ENCODE data around the gene PLA2G2A.
A peak's percentile ranks its signal among the peaks of the same experiment; 100 is the strongest.
"Not testable (repeated sequence)": the region's sequence is repeated elsewhere in the genome, so short reads cannot be mapped to it uniquely, and the experiment has no call there.

PLA2G2A gene

GRCh38 chr1:19979494-19979977, at the start of gene PLA2G2A:
Gene PLA2G2A (minus strand): TSS chr1:19979618. CDS start chr1:19978773, 845 bp downstream.
- DNase-seq (ENCODE audit: low spot score): no peak

GRCh38 chr1:20028726-20029125, 49.3 kb upstream of the PLA2G2A start:
- DNase-seq (ENCODE audit: low spot score): no peak

GRCh38 chr1:20028125-20028524, 48.7 kb upstream of the PLA2G2A start:
- DNase-seq (ENCODE audit: low spot score): no peak

- DNase-seq (ENCODE audit: low spot score): no peak
Observed at GRCh38 chr1:20017741-20018140, 38.3 kb upstream of the PLA2G2A start.

GRCh38 chr1:20014153-20014552, 34.7 kb upstream of the PLA2G2A start:
- DNase-seq (ENCODE audit: low spot score): no peak

- no peak for DNase-seq (ENCODE audit: low spot score)
Observed at GRCh38 chr1:20010016-20010415, 30.6 kb upstream of the PLA2G2A start.

- DNase-seq (ENCODE audit: low spot score): no peak
Observed at GRCh38 chr1:20009212-20009611, 29.8 kb upstream of the PLA2G2A start.

GRCh38 chr1:20008391-20008841, 29.0 kb upstream of the PLA2G2A start:
- DNase-seq (ENCODE audit: low spot score): no peak

GRCh38 chr1:19998823-19999222, 19.4 kb upstream of the PLA2G2A start:
- not testable (repeated sequence) for DNase-seq (ENCODE audit: low spot score)

GRCh38 chr1:19990689-19991088, 11.3 kb upstream of the PLA2G2A start:
- no peak for DNase-seq (ENCODE audit: low spot score)

GRCh38 chr1:19990182-19990582, 10.8 kb upstream of the PLA2G2A start:
- not testable (repeated sequence) for DNase-seq (ENCODE audit: low spot score)

- no peak for DNase-seq (ENCODE audit: low spot score)
Observed at GRCh38 chr1:19988267-19989006, 9.0 kb upstream of the PLA2G2A start.

- DNase-seq (ENCODE audit: low spot score): no peak
Observed at GRCh38 chr1:19987719-19988118, 8.3 kb upstream of the PLA2G2A start.

GRCh38 chr1:19984409-19985016, 5.1 kb upstream of the PLA2G2A start:
- not testable (repeated sequence) for DNase-seq (ENCODE audit: low spot score)

- peak; percentile 56 for DNase-seq (ENCODE audit: low spot score)
Observed at GRCh38 chr1:19981507-19982312, 2.3 kb upstream of the PLA2G2A start.

GRCh38 chr1:19981170-19981506, 1.7 kb upstream of the PLA2G2A start:
- no peak for DNase-seq (ENCODE audit: low spot score)

- peak; percentile 27 for DNase-seq (ENCODE audit: low spot score)
Observed at GRCh38 chr1:19980314-19980713, 896 bp upstream of the PLA2G2A start.

- DNase-seq (ENCODE audit: low spot score): no peak
Observed at GRCh38 chr1:19978143-19978542, 1.3 kb downstream of the PLA2G2A start.

GRCh38 chr1:19976317-19977003, 3.0 kb downstream of the PLA2G2A start:
- DNase-seq (ENCODE audit: low spot score): no peak

- no peak for DNase-seq (ENCODE audit: low spot score)
Observed at GRCh38 chr1:19975423-19976193, 3.8 kb downstream of the PLA2G2A start.

- DNase-seq (ENCODE audit: low spot score): peak; percentile 68
Observed at GRCh38 chr1:19974822-19975416, 4.5 kb downstream of the PLA2G2A start.
